SW480 (cell line): ENCODE results near the gene KRTAP5-9.
"Not testable (repeated sequence)": the region's sequence is repeated elsewhere in the genome, so short reads cannot be mapped to it uniquely, and the experiment has no call there.

Experiments used
- DNase-seq: peaks from one replicate; pipeline ENCODE4 v3.0.0-alpha.2; 2016; ENCODE audit warnings: low spot score

KRTAP5-9 gene, protein sequence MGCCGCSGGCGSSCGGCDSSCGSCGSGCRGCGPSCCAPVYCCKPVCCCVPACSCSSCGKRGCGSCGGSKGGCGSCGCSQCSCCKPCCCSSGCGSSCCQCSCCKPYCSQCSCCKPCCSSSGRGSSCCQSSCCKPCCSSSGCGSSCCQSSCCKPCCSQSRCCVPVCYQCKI

DNA sequence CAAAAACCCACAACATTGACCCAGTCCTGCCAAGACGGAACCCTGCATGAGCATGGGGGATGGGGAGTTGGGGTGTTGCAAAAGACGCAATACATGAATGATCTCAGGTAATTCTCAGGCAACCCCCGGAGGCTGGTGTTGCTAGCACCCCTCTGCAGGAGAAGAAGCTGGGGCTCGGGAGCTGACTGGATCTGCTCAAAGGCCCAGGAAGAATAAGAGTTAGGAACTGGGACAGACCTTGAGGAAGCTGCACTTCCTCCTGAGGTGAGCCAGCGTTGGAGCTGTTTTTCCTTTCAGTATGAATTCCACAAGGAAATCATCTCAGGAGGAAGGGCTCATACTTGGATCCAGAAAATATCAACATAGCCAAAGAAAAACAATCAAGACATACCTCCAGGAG lies at the start of gene KRTAP5-9:
KRTAP5-9 (plus strand) TSS at position 301 of the 400 bp plus-strand sequence. CDS start 238 bp downstream, outside the sequence.
- DNase-seq, result no peak

DNA sequence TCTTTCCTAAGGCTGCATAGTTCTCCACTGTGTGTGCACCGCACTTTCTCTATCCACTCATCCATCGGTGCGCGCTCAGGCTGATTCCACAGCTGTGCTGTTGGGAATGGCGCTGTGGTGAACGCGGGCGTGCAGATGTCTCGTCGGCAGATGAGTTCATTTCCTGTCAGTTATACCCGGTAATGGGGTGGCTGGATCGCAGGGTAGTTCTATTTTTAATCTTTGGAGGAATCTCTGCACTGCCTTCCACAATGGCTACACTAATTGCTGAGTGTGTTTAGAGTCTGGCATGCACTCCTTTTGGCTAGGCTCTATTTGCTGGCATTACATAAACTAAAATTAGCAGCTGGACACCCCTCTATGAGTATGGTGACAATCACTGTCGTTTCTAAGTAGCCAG lies 49.1 kb upstream of the KRTAP5-9 start:
- no peak for DNase-seq

- no peak for DNase-seq
Observed at GRCh38 chr11:71499546-71499945, 48.7 kb upstream of the KRTAP5-9 start.

DNA sequence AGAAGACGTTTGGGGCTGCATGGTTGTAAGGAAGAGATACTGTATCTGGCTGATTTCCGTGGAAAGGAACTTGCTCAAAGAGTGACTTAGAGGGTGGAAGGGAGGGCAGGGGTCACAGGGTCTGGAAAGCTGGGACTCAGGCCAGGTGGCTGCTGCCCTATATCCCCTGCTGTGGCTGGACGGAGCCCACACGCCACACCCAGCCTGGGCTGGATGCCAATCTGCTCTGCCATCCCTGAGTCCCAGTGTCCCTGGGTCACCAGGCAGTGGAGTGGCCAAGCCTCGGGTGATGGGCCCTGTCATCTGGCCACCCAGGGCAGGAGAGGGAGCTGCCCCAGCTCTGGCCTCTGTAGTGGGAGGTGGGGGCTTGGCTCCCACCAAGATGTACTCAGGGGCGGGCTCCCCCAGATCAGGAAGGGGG lies 47.6 kb upstream of the KRTAP5-9 start:
- no peak for DNase-seq

- no peak for DNase-seq
Observed at GRCh38 chr11:71501071-71501985, 46.9 kb upstream of the KRTAP5-9 start.

GRCh38 chr11:71502026-71502425 lies 46.2 kb upstream of the KRTAP5-9 start:
- no peak for DNase-seq

DNA sequence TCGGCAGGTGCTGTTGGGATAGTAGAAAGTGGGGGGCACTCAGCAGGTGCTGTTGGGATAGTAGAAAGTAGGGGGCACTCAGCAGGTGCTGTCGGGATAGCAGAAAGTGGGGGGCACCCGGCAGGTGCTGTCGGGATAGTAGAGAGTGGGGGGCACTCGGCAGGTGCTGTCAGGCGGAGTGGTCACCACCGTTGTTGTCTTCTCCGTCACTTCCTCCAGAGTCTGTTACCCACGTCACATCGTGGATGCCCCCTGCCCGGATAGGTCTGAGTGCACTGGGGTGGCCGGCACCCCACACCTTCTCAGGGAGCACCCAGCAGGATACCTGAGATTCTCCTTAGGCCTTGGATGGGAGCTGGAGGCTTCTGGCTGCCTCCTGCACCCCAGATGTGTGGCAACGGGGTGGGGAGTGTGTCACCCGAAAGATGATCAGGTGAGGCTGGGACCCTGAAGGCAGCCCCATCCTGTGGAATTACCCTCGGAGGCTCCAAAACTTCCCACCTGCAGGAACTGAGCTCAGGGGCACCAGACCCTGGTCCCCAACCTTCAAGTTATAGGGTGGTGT lies 45.3 kb upstream of the KRTAP5-9 start:
- no peak for DNase-seq

DNA sequence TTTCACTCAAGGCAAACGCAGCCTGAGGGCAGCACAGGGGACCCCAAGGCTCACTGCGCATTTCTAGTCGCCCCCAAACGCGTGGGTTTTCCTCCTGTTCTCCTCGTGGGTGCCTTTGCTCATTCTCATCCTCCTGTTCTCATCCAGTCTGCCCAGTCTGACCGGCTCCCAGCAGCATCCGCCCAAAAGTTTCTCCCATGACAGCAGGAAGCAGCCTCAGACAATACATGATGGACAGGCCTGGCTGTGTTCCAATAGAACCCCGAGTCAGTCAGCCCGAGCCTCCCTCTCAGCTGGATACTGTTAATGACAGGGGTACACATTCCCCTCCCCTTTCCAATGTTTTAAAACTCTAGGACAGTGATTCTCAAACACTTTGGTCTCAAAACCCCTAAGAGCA lies 43.7 kb upstream of the KRTAP5-9 start:
- DNase-seq, result no peak

- no peak for DNase-seq
Observed at GRCh38 chr11:71505001-71505400, 43.2 kb upstream of the KRTAP5-9 start.

DNA sequence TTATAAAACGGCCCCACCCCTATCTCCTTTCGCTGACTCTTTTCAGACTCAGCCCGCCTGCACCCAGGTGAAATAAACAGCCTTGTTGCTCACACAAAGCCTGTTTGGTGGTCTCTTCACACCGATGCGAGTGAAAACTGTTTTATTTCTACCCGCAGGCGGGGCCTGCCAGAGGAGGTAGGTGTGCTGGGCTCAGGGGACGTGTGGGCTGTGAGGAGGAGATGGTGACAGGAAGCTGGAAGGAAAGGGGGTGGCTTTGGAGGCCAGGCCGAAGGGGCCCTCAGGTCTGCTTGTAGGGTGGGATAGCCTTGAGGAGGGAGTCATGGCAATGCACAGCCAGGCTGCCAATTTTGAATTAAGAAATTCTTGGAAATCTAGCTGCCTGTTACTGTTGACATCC lies 42.4 kb upstream of the KRTAP5-9 start:
- DNase-seq, result no peak

DNA sequence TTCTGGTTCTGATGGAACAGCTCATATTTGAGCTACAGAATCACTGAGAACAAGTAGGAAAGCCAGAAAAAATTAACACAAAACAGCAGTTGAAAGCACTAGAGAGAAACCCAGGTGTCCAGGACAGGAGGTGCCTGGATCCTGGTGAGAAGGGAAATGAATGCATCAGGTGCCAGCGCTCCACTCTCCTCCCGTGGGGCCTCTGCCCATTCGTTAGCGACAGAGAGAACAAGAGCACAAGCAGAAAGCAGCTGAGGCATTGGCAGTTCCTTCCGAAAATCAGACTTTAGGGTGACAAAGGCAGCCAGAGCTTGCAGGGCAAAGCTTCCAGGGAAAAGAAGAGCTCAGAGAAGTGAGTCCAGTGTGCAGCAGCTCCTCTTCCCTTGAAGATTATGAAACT lies 41.1 kb upstream of the KRTAP5-9 start:
- DNase-seq, result no peak

- no peak for DNase-seq
Observed at GRCh38 chr11:71518506-71519471, 29.4 kb upstream of the KRTAP5-9 start.

- DNase-seq, result no peak
Observed at GRCh38 chr11:71519546-71519945, 28.7 kb upstream of the KRTAP5-9 start.

DNA sequence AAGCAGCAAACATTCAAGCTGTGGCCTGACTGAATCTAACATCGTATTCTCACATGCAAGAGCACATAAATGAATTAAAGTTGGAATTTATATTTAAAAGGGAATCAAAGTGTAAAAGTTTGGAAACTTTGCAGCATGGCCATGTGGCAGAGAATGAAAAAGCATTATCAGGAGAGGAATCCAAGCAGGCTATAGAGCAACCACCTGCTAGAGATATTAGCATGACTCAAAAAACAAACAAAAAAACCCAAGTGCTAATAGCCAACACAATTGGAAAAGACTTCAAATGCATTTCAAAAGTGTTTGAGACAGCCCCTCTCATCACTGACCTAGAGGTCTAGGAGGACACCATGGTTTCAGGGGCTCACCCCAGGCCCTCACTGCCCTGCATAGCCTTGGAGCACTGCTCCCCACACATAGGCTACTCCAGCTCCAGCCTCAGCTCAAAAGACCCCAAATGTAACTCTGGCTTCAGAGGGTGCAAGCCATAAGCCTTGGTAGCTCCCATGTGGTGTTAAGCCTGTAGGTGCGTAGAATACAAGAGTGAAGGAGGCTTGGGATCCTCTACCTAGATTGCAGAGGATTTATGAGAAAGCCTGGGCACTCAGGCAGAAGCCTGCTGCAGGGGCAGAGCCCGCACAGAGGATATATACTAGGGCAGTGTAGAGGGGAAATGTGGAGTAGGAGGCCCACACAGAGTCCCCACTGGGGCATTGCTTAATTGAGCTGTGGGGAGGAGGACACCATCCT lies 22.9 kb upstream of the KRTAP5-9 start:
- DNase-seq, result no peak

DNA sequence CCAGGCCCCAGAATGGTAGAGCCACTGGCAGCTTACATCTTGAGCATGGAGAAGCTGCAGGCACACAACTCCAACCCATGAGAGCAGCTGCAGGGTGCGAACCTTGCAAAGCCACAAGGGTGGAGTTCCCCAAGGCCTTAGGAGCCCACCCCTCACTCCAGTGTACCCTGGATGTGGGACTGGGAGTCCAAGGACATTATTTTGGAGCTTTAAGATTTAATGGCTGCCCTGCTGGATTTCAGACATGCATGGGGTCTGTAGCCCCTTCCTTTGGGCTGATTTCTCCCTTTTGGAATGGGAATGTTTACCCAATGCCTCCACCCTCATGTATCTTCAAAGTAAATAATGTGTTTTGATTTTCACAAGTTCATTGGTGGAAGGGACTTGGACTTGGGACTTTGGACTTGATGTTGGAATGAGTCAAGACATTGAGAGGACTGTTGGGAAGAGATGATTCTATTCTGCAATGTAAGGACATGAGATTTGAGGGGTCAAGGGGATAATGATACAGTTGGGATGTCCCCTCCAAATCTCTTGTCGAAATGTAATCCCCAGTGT lies 22.2 kb upstream of the KRTAP5-9 start:
- DNase-seq, result no peak

- DNase-seq, result not testable (repeated sequence)
Observed at GRCh38 chr11:71526796-71527575, 21.2 kb upstream of the KRTAP5-9 start, which contains the start of gene KRTAP5-7. TSS of gene KRTAP5-7 (plus strand) at chr11:71527267. CDS start at chr11:71527301, 34 bp downstream.

DNA sequence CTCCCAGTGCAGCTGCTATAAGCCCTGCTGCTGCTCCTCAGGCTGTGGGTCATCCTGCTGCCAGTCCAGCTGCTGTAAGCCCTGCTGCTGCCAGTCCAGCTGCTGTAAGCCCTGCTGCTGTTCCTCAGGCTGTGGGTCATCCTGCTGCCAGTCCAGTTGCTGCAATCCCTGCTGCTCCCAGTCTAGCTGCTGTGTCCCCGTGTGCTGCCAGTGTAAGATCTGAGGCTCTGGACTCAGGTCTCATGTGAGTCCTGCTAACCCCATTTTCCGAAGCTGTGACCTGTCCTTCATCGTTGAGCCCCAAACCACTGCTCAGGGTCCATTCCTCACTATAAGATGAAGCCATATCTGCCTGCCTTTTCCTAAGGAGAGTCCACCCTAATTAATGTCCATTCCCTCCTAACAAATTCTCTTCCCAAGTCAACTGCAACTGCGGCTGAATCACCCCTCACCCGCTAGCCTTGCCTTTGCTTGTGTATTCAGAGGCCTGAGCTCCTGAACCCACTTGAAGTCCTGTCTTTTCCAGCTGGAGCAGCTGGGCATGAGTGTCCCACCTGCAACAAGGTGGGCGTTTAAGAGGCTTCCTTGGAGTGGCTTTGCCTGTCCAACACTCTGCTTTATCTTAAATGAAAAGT lies 20.5 kb upstream of the KRTAP5-9 start:
- no peak for DNase-seq

- DNase-seq, result no peak
Observed at GRCh38 chr11:71530602-71531001, 17.6 kb upstream of the KRTAP5-9 start.

DNA sequence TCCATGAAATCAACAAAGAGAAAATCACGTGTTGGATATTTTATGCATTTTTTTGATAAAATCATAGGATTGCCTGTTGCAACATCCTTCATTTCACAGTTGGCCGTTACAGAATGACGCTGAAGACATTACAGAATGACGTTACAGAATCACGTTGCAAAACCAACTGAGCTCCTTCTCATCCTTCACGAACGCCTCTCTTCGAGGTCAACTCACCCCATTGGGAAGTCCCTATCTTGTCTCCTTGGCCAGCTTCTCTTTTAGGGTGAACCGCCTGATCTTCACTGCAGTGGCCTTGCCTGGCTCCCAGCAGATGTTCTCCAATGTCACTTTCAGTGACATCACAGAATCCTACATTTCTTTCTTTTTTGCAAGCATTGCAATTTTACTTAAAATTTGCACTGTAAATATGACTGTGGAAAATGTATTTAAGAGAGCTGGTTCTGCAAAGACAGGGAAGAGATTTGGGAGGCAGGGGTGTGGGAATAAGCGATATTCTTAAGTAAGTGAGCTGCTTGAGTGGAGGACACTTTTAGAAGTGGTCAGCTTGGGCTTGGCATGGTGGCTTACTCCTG lies 16.1 kb upstream of the KRTAP5-9 start:
- DNase-seq, result no peak
